Right lobe of liver (tissue), 6 donors: ENCODE results near the gene LRIT2. TPM values are rescaled to one million over a fixed set of nuclear protein-coding genes. Genes with fewer than 3 reads are reported as not detected.

Experiments used
- ATAC-seq, 4 donors: fragments of 200-7000 bp; cut with Tn5 transposase; one replicate each; pipeline ENCODE4 v1.9.1; 2020; ENCODE audit warnings: mild to moderate bottlenecking in 4 of 4, moderate library complexity in 4 of 4
- DNase-seq, 3 donors: peaks; one replicate each; pipeline ENCODE4 v3.0.0-alpha.2; 2020
- H3K27ac ChIP-seq, 3 donors: fragments of 200-600 bp; one replicate each; pipeline ENCODE4 v1.8.0; 2022
- H3K27me3 ChIP-seq, 2 donors: fragments of 200-600 bp; one replicate each; pipeline ENCODE4 v1.8.0; 2022
- H3K36me3 ChIP-seq, 4 donors: fragments of 200-600 bp; sonication (generic) in 1 of 4; one replicate each; pipeline versions ENCODE4 v1.5.1 to v1.8.0; 2017 to 2022; ENCODE audit warnings: control low read depth in 1 of 4
- H3K4me1 ChIP-seq, 4 donors: fragments of 200-600 bp; sonication (generic) in 1 of 4; one replicate each; pipeline versions ENCODE4 v1.5.1 to v1.8.0; 2017 to 2022; ENCODE audit warnings: control low read depth in 1 of 4
- H3K4me3 ChIP-seq, 3 donors: fragments of 200-600 bp; one replicate each; pipeline ENCODE4 v1.8.0; 2022
- H3K9me3 ChIP-seq, 4 donors: fragments of 200-600 bp; sonication (generic) in 1 of 4; one replicate each; pipeline versions ENCODE4 v1.5.1 to v1.8.0; 2017 to 2022; ENCODE audit warnings: control low read depth in 1 of 4
- POLR2A ChIP-seq: fragments of 450-650 bp; IDR thresholded peaks from one replicate; pipeline ENCODE4 v1.6.1; 2017; ENCODE audit warnings: antibody characterized with exemption, mild to moderate bottlenecking
- WGBS: methylation state at CpG from one replicate; pipeline ENCODE4 v1.1.6; 2018; ENCODE audit warnings: low coverage, low lambda C conversion rate; ENCODE audit not compliant: insufficient coverage; ENCODE audit errors: missing lambda C conversion rate; 5-methylcytosine and 5-hydroxymethylcytosine counted together
- intact Hi-C, 2 donors: fragments of 100-400 bp; cut with DNase I; formaldehyde crosslinking; loops; one replicate each; pipeline versions ENCODE4 v1.11.2 to v1.14.1; 2022
- total RNA-seq, 6 experiments: library from RNA; depleted of rRNA in 2 of 6; stranded (reverse); fragments of >200 nt in 2 of 6; fragmentation: NEBNext Ultra II Directional in 3 of 6; extraction: Animal tissue kit (Norgen Biotek cat#: 25700) in 3 of 6; gene quantifications; one replicate each; pipeline versions ENCODE4 v1.1.0 to v1.2.4, GENCODE V29; 2016 to 2023
- TF ChIP-seq, protein P1 (sequence below), 4 donors: fragments of 200-600 bp in 3 of 4; fragments of 450-650 bp in 1 of 4; IDR thresholded peaks; one replicate each; pipeline versions ENCODE4 v1.5.1 to v1.8.0; 2016 to 2022; ENCODE audit warnings: antibody characterized with exemption in 4 of 4, mild to moderate bottlenecking in 2 of 4
- donor health status: DM: no; HTN: yes; CAD: no.
- donor health status: DM: no; HTN: no; CAD: no.
- donor health status: DM: no; HTN: no; CAD: no.
- donor health status: DM: no; HTN: yes; CAD: no.
- donor health status: DM: no; HTN: yes; CAD: no.

LRIT2 gene
- total RNA-seq, 6 experiments from 2014 or later: not detected

- Histone ChIP-seq H3K4me3 (no peak overlapping the region), H3K9me3 (no peaks in the 10 kb centered on the region), H3K27ac (no peak overlapping the region), H3K4me1 (no peaks in the 10 kb centered on the region), H3K36me3 (no peaks in the 10 kb centered on the region), H3K27me3 (no peaks in the 10 kb centered on the region)
- TF ChIP-seq, protein P1, sequence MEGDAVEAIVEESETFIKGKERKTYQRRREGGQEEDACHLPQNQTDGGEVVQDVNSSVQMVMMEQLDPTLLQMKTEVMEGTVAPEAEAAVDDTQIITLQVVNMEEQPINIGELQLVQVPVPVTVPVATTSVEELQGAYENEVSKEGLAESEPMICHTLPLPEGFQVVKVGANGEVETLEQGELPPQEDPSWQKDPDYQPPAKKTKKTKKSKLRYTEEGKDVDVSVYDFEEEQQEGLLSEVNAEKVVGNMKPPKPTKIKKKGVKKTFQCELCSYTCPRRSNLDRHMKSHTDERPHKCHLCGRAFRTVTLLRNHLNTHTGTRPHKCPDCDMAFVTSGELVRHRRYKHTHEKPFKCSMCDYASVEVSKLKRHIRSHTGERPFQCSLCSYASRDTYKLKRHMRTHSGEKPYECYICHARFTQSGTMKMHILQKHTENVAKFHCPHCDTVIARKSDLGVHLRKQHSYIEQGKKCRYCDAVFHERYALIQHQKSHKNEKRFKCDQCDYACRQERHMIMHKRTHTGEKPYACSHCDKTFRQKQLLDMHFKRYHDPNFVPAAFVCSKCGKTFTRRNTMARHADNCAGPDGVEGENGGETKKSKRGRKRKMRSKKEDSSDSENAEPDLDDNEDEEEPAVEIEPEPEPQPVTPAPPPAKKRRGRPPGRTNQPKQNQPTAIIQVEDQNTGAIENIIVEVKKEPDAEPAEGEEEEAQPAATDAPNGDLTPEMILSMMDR (IDR thresholded peaks at IDR 0.05): no peak
- TF ChIP-seq POLR2A: no peak
- intact Hi-C loops: loop anchor here (5.0 kb wide), 2 partner anchors 275 to 280 kb away; no protein-coding TSS in a partner anchor
- ATAC-seq (no peak), DNase-seq (no peak)
- 58% methylated on average over 12 of the region's 13 CpGs for WGBS
These were observed 37.0 kb upstream of the LRIT2 start for GRCh38 chr10:84262190-84262956.

GRCh38 chr10:84261236-84261915, 36.0 kb upstream of the LRIT2 start:
- Histone ChIP-seq H3K36me3 (no peaks in the 10 kb centered on the region), H3K4me3 (no peak overlapping the region), H3K9me3 (no peaks in the 10 kb centered on the region), H3K4me1 (no peaks in the 10 kb centered on the region), H3K27me3 (no peaks in the 10 kb centered on the region), H3K27ac (no peak overlapping the region)
- ATAC-seq (no peak), DNase-seq (no peak)
- TF ChIP-seq, protein P1 (IDR thresholded peaks at IDR 0.05): no peak
- no peak for TF ChIP-seq POLR2A
- 43% methylated on average over 2 of the region's 7 CpGs for WGBS
- intact Hi-C loops: loop anchor here (5.0 kb wide), 2 partner anchors 276 to 281 kb away; no protein-coding TSS in a partner anchor

- Histone ChIP-seq H3K27me3 (no peaks in the 10 kb centered on the region), H3K27ac (no peak overlapping the region), H3K4me3 (no peak overlapping the region), H3K4me1 (no peaks in the 10 kb centered on the region), H3K9me3 (no peaks in the 10 kb centered on the region), H3K36me3 (no peaks in the 10 kb centered on the region)
- WGBS: 45% methylated on average over 1 of the region's 7 CpGs
- ATAC-seq (no peak), DNase-seq (no peak)
- intact Hi-C loops: no loop called here
- no peak for TF ChIP-seq POLR2A
- TF ChIP-seq, protein P1 (IDR thresholded peaks at IDR 0.05): no peak
These were observed 32.8 kb upstream of the LRIT2 start for GRCh38 chr10:84258034-84258695.

GRCh38 chr10:84257343-84258020, 32.1 kb upstream of the LRIT2 start:
- TF ChIP-seq, protein P1 (IDR thresholded peaks at IDR 0.05): no peak
- no peak for TF ChIP-seq POLR2A
- ATAC-seq (no peak), DNase-seq (no peak)
- H3K4me3 ChIP-seq: no peak overlapping the region
- H3K4me1 ChIP-seq: no peaks in the 10 kb centered on the region
- H3K9me3 ChIP-seq: no peaks in the 10 kb centered on the region
- WGBS: 80% methylated on average over 5 of the region's 15 CpGs
- no peaks in the 10 kb centered on the region for H3K36me3 ChIP-seq
- no peaks in the 10 kb centered on the region for H3K27me3 ChIP-seq
- H3K27ac ChIP-seq: no peak overlapping the region
- intact Hi-C loops: no loop called here
